ENCODE results near the gene MYL11. TPM values are rescaled to one million over a fixed set of nuclear protein-coding genes. Genes with fewer than 3 reads are reported as not detected.

Gene MYL11
- polyA plus RNA-seq, 1 donor (not counting 4 experiments of a cell fraction or from before 2014, with no cell fraction given): not detected

DNA sequence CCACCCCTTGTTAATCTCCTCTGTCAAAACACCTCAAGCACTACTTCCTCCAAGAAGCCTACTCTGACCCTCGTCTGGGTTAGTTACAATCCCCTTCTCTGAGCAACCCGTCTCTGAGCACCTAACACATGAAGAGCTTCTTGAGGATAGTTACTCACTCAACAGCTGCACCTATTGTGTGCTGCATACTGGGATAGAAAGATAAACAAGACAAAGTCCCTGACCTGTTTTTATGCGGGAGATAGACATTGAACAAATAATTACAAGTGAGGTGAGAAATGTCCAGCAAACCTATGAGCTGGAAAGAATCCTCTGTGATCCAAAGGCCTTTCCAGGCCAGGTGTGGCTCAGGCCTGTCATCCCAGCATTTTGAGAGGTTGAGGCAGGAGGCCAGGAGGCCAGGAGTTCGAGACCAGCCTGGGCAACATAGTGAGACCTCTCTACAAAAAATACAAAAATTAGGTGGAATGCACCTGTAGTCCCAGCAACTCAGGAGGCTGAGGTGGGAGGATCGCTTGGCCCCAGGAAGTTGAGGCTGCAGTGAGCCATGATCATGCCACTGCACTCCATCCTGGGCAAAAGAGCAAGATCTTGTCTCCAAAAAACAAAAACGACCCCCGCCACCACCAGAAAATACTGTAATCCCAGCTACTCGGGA, 27.3 kb downstream of the MYL11 start:
- DNase-seq (ENCODE audit: low read depth, low spot score): no peak
- Histone ChIP-seq H3K27me3 (ENCODE audit: control insufficient read depth, extremely low read depth, insufficient read depth, low read length) (no peaks in the 10 kb centered on the region), H3K27ac (ENCODE audit: control insufficient read depth, insufficient read depth, low read length) (no peak overlapping the region), H3K9me1 (ENCODE audit: control insufficient read depth, extremely low read depth, insufficient read depth, low read length) (peaks cover 3% of the 10 kb centered on the region), H3K9ac (ENCODE audit: control insufficient read depth, extremely low read depth, insufficient read depth, low read length) (no peak overlapping the region), H3K4me2 (ENCODE audit: control insufficient read depth, extremely low read depth, insufficient read depth, low read depth, low read length) (no peak overlapping the region), H3K4me3 (ENCODE audit: control insufficient read depth in 2 of 3, extremely low read depth in 1 of 3, insufficient read depth in 2 of 3, low read depth in 1 of 3, low read length in 3 of 3) (no peak overlapping the region), H2AFZ (ENCODE audit: control insufficient read depth, low read length) (no peak overlapping the region), H3K36me3 (ENCODE audit: control insufficient read depth in 2 of 2, extremely low read depth in 1 of 2, insufficient read depth in 2 of 2, low read length in 2 of 2) (peaks cover 0 to 3% of the 10 kb centered on the region in 2 experiments), H3K9me3 (ENCODE audit: control insufficient read depth, low read depth, low read length) (no peaks in the 10 kb centered on the region), H4K20me1 (ENCODE audit: control insufficient read depth, extremely low read depth, insufficient read depth, low read length) (no peaks in the 10 kb centered on the region), H3K79me2 (ENCODE audit: control insufficient read depth, insufficient read depth, low read length) (no peaks in the 10 kb centered on the region), H3K4me1 (ENCODE audit: control insufficient read depth, extremely low read depth, insufficient read depth, low read length) (peaks cover 10% of the 10 kb centered on the region)
- FAIRE-seq: no peak
- TF ChIP-seq CTCF (optimal IDR thresholded peaks at IDR 0.05 in 1 of 3, IDR thresholded peaks at IDR 0.05 in 1 of 3, conservative IDR thresholded peaks at IDR 0.05 in 1 of 3; ENCODE audit: extremely low read depth in 1 of 3, insufficient read depth in 2 of 3, low read length in 3 of 3) (no peak), EZH2 (IDR thresholded peaks at IDR 0.05; ENCODE audit: low read length) (no peak)
- dilution Hi-C loops (cut with MboI; ENCODE audit: extremely low pct_ligation_motif_present, low sequenced_read_pairs): no loop called here

DNA sequence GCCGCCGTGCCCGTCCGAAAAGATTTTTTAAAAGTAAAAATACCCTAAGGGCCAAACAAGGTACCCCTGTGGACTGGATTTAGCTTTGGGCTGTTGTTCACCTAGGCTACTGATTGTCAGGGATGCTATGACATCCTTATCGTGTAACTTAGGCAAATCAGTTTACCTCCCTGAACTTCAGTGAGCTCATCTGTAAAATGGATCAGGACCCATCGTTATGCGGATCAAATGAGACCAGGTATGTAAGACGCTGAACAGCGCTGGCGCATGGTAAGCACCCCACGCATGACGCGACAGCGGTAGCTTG, 32.1 kb downstream of the MYL11 start:
- FAIRE-seq: no peak

More for the DNA sequence above, 32.1 kb downstream of the MYL11 start:
- peak overlapping the region; percentile 95 for H3K4me2 ChIP-seq (ENCODE audit: control insufficient read depth, extremely low read depth, insufficient read depth, low read depth, low read length)
- H4K20me1 ChIP-seq (ENCODE audit: control insufficient read depth, extremely low read depth, insufficient read depth, low read length): no peaks in the 10 kb centered on the region
- peaks cover 12% of the 10 kb centered on the region for H3K4me1 ChIP-seq (ENCODE audit: control insufficient read depth, extremely low read depth, insufficient read depth, low read length)
- H3K9me1 ChIP-seq (ENCODE audit: control insufficient read depth, extremely low read depth, insufficient read depth, low read length): peaks cover 4% of the 10 kb centered on the region
- dilution Hi-C loops (cut with MboI; ENCODE audit: extremely low pct_ligation_motif_present, low sequenced_read_pairs): no loop called here
- H2AFZ ChIP-seq (ENCODE audit: control insufficient read depth, low read length): peak overlapping the region; percentile 96
- no peaks in the 10 kb centered on the region for H3K9me3 ChIP-seq (ENCODE audit: control insufficient read depth, low read depth, low read length)
- peaks cover 6% of the 10 kb centered on the region for H3K79me2 ChIP-seq (ENCODE audit: control insufficient read depth, insufficient read depth, low read length)
- peak overlapping the region; percentile 83 for H3K9ac ChIP-seq (ENCODE audit: control insufficient read depth, extremely low read depth, insufficient read depth, low read length)
- H3K27me3 ChIP-seq (ENCODE audit: control insufficient read depth, extremely low read depth, insufficient read depth, low read length): no peaks in the 10 kb centered on the region
- peaks cover 3 to 8% of the 10 kb centered on the region in 2 experiments for H3K36me3 ChIP-seq (ENCODE audit: control insufficient read depth in 2 of 2, extremely low read depth in 1 of 2, insufficient read depth in 2 of 2, low read length in 2 of 2)
- peak overlapping the region; percentile 53 to 79 (median 79) for H3K4me3 ChIP-seq (ENCODE audit: control insufficient read depth in 2 of 3, extremely low read depth in 1 of 3, insufficient read depth in 2 of 3, low read depth in 1 of 3, low read length in 3 of 3)
- TF ChIP-seq EZH2 (IDR thresholded peaks at IDR 0.05; ENCODE audit: low read length): no peak
- no peak for TF ChIP-seq CTCF (optimal IDR thresholded peaks at IDR 0.05 in 1 of 3, IDR thresholded peaks at IDR 0.05 in 1 of 3, conservative IDR thresholded peaks at IDR 0.05 in 1 of 3; ENCODE audit: extremely low read depth in 1 of 3, insufficient read depth in 2 of 3, low read length in 3 of 3)
- no peak for DNase-seq (ENCODE audit: low read depth, low spot score)
- peak overlapping the region; percentile 66 for H3K27ac ChIP-seq (ENCODE audit: control insufficient read depth, insufficient read depth, low read length)
